ENCODE measurements around the gene OR56A5.

DNA sequence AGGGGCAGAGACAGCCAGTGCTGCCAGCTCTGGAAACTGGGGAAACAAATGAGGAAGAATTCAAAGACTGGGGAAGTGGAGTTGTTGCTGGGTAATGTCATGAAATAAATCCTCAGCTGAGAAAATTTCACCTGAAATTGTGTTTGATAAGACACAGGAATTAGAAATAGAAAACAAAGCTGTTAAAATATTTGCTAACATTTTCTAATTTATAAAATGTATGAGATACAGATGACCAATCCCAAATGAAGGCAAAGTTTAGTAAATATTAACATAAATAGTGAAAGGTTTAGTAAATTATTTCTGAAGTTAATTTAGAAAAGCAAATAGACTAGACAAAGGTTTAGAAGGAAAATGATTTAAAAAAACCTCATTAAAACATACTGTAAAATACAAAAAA, at the start of gene OR56A5:
- TF ChIP-seq, protein P1, sequence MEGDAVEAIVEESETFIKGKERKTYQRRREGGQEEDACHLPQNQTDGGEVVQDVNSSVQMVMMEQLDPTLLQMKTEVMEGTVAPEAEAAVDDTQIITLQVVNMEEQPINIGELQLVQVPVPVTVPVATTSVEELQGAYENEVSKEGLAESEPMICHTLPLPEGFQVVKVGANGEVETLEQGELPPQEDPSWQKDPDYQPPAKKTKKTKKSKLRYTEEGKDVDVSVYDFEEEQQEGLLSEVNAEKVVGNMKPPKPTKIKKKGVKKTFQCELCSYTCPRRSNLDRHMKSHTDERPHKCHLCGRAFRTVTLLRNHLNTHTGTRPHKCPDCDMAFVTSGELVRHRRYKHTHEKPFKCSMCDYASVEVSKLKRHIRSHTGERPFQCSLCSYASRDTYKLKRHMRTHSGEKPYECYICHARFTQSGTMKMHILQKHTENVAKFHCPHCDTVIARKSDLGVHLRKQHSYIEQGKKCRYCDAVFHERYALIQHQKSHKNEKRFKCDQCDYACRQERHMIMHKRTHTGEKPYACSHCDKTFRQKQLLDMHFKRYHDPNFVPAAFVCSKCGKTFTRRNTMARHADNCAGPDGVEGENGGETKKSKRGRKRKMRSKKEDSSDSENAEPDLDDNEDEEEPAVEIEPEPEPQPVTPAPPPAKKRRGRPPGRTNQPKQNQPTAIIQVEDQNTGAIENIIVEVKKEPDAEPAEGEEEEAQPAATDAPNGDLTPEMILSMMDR (IDR thresholded peaks at IDR 0.05), result no peak
- no peak for TF ChIP-seq POLR2A (IDR thresholded peaks at IDR 0.05)

Measured in esophagus squamous epithelium (tissue), 4 donors.